ENCODE results near the gene INPP5J.
"Not testable (repeated sequence)": the region's sequence is repeated elsewhere in the genome, so short reads cannot be mapped to it uniquely, and the experiment has no call there.

INPP5J gene

GRCh38 chr22:31093086-31093850, 29.5 kb upstream of the INPP5J start:
- in situ Hi-C loops (cut with MboI; ENCODE audit: low pct_unique_long_range_greater_than_20kb, low sequenced_read_pairs, unreplicated experiment): no loop called here
- no peak for TF ChIP-seq CTCF (IDR thresholded peaks at IDR 0.05; ENCODE audit: extremely low read depth, insufficient read depth, missing control alignments)
- DNase-seq (ENCODE audit: low spot score): peak; percentile 17

GRCh38 chr22:31094021-31094551, 28.7 kb upstream of the INPP5J start:
- TF ChIP-seq CTCF (IDR thresholded peaks at IDR 0.05; ENCODE audit: extremely low read depth, insufficient read depth, missing control alignments): no peak
- peak; percentile 28 for DNase-seq (ENCODE audit: low spot score)
- in situ Hi-C loops (cut with MboI; ENCODE audit: low pct_unique_long_range_greater_than_20kb, low sequenced_read_pairs, unreplicated experiment): no loop called here

GRCh38 chr22:31094741-31095140, 28.0 kb upstream of the INPP5J start:
- DNase-seq (ENCODE audit: low spot score): no peak
- TF ChIP-seq CTCF (IDR thresholded peaks at IDR 0.05; ENCODE audit: extremely low read depth, insufficient read depth, missing control alignments): no peak
- in situ Hi-C loops (cut with MboI; ENCODE audit: low pct_unique_long_range_greater_than_20kb, low sequenced_read_pairs, unreplicated experiment): no loop called here

- in situ Hi-C loops (cut with MboI; ENCODE audit: low pct_unique_long_range_greater_than_20kb, low sequenced_read_pairs, unreplicated experiment): no loop called here
- no peak for DNase-seq (ENCODE audit: low spot score)
- no peak for TF ChIP-seq CTCF (IDR thresholded peaks at IDR 0.05; ENCODE audit: extremely low read depth, insufficient read depth, missing control alignments)
Measured at GRCh38 chr22:31095637-31096249, 27.0 kb upstream of the INPP5J start.

- no peak for DNase-seq (ENCODE audit: low spot score)
- in situ Hi-C loops (cut with MboI; ENCODE audit: low pct_unique_long_range_greater_than_20kb, low sequenced_read_pairs, unreplicated experiment): no loop called here
- TF ChIP-seq CTCF (IDR thresholded peaks at IDR 0.05; ENCODE audit: extremely low read depth, insufficient read depth, missing control alignments): no peak
Measured at GRCh38 chr22:31096657-31097279, 26.0 kb upstream of the INPP5J start.

GRCh38 chr22:31097539-31097938, 25.2 kb upstream of the INPP5J start:
- in situ Hi-C loops (cut with MboI; ENCODE audit: low pct_unique_long_range_greater_than_20kb, low sequenced_read_pairs, unreplicated experiment); DNase-seq (ENCODE audit: low spot score): not testable (repeated sequence)

Measured in GM13977 (cell line).